Stimulated activated CD8-positive, alpha-beta memory T cell treated with anti-CD3 and anti-CD28 coated beads, Interleukin-12 subunit alpha, Interleukin-12 subunit beta, amount 100 ng/mL, for 4 hours (primary cell): ENCODE results near the gene GPR83.
"Not testable (repeated sequence)": the region's sequence is repeated elsewhere in the genome, so short reads cannot be mapped to it uniquely, and the experiment has no call there.

Source experiments
- DNase-seq: peaks from one replicate; pipeline ENCODE4 v3.0.0-alpha.2; 2020; ENCODE audit warnings: low read depth

Gene GPR83

DNA sequence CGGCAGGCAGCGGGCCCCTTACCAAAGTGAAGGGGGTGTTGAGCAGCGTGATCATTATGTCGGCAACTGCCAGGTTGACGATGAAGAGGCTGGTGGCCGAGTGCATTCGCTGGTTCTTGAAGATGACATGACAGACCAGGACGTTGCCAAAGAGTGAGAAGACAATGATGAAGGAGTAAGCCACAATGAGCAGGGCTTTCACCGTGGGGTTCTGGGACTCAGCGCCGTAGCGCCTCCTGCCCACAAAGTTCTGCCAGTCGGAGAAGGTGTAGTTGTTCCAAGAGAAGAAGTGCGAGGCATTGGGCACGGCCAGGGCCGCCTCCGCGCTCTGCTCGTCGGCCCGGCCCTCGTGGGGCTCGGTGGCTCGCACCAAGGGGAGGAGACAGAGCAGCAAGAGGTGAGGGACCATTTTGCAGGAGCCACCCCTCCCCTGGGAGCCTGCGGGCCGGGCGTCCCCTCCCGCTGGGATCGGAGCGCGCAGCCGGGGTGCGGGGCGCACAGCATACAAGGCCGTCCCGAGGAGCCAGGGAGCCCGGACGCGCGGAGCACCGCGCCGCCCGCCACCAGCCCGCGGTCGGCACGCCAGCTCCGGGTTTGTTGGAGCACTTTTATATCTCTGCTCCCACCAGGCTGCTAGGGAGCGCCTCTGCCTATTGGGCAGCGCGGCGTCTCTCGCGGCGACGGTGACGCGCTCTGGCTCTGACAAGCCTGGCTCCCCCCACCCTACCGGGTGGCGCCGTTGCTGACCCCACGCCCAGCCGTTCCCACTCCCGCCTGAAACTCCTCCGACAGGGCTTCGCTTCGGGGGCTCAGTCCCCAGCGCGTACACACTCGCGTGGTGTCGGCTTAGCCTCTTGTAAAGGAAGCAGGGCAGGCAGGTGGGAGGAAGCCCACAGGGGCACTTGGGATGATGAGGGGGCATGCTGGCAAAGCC lies at the start of gene GPR83:
TSS of gene GPR83 (minus strand) at position 581 of the 934 bp plus-strand sequence. CDS start at position 409, 172 bp downstream.
- DNase-seq = no peak

DNA sequence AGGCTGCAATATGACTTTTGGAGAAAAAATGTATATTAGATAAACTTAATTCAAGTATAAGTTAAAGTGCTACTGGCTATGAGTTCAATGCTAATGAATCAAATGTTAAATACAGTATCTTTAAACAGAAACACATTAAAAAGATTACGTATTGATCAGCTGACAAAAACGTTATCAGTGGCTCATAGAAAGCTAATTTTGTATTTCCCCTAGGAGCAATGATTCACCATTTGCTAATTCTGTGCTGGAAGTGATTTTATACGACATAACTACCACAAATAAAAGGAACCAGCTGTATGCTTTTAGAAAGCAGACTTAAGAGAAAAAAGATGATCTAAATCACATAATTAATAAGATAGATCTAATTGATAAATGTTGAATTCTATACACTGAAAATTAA lies 48.8 kb upstream of the GPR83 start:
- no peak for DNase-seq

DNA sequence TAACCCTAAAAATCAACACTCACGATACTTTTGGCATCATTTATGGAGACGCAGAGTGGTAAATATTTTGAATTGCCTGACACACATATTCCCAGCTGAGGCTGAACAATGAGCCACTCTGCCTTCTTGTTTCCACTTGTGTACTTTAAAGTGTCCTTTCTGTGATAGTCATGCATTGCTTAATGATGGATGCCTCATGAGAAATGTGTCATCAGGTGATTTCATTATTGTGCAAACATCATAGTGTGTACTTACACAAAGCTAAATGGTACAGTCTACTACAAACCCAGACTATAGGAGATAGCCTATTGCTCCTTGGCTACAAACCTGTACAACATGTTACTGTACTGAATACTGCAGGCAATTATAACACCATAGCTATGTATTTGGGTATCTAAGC lies 48.2 kb upstream of the GPR83 start:
- no peak for DNase-seq

DNA sequence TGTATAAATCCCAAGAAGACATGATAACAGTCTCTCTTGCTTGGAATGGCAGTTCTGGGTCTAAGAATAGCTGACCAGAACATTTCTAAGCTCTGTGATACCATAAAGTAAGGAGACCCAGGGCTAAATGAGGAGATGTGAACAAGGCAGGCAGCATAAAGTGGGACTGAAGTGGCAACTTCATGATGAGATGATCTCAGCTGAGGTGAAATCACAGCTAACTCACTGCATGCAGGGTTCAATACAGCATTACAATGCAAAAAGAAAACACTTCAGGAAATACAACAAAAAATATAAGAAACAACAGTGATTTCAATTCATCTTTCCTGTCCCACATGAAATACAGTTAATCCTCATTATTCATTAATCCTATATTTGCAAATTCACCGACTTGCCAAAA lies 47.8 kb upstream of the GPR83 start:
- DNase-seq = no peak

DNA sequence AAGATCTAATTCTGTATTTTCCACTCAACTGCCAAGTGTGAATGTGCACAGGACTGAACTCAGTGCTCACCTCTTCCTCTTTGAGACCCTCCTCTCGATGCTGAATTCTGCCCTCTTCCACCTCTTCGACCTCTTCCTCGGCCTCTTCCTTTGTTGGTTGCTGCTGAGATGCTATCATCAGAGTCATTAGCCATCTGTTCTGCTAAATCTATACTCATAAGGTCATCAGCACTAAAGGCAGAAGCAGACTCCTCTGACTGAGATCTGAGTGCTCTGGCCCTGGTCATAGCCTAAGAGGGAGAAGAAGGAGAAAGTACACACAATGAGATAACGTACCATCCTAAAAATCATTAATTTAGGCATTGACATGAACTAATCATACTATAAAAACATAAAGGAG lies 45.9 kb upstream of the GPR83 start:
- DNase-seq = no peak

DNA sequence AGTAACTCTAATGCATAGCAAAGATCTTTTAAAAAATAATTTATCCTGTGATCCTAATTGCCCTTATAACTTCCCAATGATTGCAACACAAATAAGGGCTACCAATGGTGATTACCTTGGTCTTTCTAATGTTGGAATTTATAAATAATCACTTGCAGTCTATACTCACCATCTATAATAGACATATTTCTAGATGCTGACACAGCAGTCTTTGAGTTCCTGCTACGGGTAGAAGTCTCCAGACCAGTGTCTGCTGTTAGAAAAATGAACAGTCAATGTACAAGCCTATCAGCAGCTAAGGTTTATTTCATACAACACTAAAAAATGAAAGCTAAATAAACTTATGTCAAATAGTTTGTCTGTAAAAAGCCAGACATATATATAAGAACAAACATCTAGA lies 44.4 kb upstream of the GPR83 start:
- DNase-seq = no peak

DNA sequence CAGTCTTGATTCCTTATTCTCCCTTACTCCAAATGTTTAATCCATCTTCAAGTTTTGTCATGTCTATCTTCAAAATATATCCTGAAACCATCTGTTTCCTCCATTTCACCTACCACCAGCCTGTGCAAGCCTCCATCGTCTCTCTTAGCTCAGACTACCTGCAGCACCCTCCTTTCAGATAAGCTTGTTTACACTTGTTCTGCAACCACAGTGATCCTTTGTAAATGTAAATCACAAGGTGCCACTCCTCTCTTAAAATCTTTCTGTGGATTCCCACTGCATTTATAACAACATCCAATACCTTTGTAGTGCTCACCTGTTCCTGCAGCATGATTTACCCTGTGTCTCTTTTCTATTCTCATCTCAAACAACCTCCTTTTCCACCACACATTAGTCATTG lies 31.8 kb upstream of the GPR83 start:
- DNase-seq = no peak

DNA sequence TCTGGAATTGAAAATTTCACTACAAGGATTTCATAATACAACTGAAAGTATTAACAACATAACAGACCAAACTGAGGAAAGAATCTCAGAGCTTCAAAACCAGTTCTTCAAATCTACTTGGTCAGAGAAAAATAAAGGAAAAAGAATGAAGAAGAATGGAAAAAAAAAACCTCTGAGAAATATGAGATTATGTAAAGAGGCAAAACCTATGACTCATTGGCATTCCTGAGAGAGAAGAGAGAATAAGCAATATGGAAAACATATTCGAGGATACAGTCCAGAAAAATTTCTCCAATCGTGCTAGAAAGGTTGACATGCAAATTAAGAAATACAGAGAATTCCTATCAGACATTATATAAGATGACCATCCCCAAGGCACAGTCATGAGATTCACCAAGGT lies 23.4 kb upstream of the GPR83 start:
- no peak for DNase-seq

DNA sequence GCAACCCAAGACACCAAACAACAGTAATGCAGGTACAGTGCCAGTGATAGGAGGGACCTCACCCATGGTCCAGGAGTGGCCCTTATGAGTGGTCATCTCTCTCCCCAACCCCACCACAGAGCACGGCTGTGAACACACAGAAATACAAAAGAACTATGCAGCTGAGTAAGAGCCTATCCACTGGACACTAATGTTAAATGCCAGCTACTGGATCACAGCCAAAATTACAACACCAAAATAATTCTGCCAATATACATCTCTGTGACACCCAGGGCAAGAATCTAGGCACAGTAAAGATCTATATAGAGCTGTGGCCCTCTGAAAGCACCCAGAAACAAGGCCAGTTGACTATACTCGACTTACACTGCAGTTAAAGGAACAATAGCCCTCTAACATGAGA lies 22.8 kb upstream of the GPR83 start:
- DNase-seq = no peak

DNA sequence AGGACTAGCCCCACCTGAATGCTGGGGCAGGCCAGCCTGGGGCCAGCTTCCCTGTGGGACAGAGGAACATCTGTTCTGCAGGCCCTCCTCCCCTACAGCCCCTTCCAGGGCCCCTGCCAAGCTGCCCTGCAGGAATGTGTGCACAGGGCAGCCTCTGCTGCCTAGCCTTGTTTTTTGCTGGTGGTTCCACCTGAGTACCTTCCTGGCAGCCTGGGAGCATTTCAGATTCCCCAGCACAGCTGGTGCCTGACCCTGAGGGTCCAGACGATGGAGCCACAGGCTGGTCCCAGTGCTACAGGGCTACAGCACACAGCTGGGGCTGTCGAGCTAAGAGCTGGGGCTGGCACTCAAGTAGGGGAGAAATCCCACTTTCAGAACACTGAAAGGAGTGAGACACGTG lies 22.3 kb upstream of the GPR83 start:
- no peak for DNase-seq

DNA sequence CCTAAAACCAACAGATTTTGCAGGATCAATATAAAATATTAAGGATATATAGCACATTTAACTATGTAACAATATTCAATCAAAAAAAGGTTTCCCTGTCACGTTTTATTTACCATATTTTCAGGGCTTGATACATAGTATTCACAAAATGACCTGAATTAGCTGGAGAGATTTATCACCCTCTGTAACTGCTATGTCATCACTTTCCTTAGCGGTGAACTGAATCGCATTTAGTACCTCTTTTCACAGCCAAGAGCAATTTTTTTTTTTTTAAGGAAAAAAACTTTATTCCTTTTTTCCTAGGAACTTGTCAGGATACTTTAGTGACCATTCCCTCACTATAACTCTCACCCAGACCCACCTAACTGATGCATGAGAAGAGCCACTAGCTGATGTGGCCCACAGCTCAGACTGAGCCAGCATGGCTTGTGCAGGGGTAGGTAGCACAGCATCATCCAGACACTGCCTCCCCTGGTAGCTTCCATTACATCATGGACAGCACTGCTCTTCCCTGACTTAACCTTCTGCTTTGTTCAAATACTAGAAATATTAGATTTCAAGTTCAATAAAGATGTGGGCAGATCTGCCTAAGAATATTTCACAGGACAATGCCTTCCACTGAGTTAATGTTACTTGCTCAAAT lies 17.0 kb upstream of the GPR83 start:
- DNase-seq = no peak

DNA sequence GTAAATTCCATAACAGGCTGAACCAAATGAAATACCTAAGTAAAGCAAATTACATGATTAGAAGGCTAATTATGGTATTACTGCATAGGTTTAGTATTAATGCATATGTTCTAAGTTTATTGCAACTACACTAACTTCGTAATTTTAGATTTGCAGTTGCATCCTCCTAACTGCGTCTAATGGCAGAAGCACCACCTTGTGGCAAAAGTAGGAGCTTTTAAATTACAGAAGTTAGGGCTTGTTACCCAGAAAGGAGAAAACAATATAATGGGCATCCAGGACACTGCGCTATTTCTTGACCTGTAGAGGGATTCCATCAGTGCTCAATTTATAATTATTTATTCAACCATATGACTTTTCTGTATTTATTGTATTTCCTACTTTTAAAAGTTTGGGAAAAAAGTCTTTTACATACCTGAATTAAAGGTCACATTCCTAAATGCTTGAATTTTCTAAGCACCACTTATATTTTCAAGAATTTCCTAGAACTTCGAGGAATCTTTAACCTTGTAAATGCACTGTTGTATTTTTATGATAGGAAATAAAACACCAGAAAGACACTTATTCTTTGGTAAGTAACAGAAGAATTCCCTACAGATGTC lies 16.3 kb upstream of the GPR83 start:
- no peak for DNase-seq

DNA sequence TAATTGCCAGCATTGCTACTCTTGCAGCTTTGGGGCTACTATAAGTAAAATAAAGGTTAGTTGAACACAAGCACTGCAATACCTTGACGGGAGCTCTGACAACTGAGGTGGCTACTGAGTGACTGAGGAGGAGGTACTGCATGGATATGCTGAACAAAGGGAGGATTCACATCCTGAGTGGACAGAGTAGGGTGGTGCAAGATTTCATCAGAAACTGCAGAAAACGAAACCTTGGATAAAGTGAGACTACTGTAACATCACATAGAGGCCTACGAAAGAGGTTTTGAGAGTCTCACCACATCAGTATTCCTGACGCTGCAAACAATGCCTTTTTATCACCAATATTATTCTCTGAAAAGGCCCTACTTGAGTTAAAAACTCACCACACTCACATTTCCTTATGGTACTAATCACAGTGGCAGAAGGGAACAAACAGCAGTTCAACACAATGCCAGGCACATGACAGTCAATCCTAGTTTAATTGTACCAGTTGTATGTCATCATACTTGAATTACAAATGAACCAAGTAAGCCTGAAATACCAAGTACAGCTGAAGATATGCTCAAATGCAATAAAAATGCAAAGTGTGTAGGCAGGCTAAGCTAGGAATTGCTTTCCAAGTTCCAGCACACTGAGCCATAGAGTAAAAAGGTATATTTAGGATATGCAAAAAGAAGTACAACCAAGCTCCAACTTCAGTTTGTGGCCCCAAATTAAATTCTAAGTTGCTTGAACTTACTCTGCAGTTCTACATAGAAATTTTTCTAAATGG lies 4.0 kb upstream of the GPR83 start:
- DNase-seq = no peak

DNA sequence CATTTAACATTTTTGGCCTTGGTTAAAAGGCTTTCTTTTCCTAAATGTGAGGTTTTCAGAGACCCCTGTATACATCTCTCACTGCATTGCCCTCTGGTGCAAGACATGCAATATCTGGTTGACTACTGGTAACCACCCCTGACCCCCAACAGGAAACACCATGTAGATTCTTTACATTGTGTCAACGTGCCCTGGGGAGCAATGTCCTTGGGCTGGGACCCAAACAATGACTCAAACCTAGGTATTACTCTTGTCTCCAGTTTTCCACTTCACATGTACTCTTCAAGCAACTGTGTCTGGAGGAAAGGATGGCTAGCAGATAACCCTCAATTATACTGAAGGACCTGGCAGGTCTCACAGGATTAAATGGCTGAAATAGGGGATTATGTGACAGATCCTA lies 1.1 kb upstream of the GPR83 start:
- DNase-seq = no peak

DNA sequence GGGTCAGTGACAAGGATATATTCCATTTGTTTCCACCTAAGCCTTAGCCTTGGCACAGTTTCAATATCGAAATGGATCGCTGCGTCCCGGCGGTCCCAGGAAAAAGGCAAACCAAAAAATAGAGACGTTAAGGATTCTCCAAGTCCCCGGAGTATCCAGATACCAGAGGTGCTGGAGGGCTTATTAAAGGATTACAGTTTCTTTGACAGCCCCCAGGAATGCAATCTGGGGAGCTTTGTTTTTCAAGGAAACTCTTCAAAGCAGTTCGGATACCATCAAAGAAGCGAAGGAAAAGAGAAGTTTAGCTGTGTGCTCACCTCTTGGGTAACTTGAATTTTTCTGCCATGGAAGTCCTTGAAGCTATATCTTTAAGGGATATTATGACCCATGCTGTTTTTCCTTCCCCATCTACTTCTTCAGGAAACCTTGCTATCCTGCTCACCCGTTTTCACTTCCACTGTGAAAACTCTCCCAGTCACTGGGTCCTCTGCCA lies 600 bp upstream of the GPR83 start:
- DNase-seq = no peak

DNA sequence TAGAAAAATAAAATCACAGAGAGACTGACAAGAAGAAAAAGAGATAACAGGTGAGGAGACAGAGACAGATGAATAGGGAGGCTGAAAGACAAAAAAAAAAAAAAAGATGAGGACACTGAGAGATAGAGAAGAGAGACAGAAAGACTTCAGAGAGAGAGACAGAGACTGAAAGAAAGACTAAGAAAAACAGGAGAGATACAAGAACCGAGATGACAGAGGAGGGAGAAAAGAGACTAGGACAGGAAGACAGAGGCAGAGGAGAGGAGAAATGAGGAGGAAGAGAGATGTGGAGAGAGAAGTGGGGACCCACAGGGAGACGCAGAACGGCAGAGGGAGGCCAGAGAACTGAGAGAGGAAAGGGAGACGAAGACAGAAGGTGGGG lies 771 bp downstream of the GPR83 start:
- no peak for DNase-seq

DNA sequence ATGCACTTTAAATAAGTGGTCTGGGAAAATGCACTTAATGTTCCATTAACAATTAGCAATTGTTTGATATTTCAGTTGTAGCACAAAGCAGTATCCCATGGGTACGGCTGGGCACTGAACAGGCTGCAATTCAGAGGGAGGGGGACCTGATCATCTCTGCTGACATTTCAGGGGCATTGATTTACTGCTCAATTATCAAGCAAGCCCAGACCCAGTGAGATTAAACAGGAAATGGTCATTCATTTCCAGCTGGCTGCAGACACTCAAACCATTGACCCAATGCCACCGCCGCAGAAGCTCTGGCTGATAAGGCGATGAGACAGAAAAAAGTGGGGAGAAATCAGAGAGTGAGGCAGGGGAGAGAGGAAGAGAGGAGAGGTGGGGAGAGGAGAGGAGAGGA lies 1.2 kb downstream of the GPR83 start:
- no peak for DNase-seq

DNA sequence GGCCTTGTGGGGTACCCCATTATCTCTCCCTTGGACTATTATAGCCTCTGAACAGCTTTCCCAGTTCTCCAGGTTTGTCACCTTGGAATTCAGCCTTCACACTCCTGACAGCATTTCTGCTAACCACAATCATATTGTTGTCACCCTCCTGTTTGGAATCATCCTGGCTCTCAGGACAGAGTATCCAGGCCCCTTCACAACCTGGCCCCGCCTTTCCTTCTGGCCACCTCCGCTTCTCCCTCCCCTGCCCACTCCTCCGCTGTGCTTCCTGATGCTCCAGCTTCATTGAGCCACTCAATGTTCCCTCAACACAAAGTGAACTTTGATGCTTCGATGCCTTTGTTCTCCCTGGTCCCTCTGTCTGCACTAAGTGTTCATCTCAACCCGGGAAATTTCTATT lies 3.1 kb downstream of the GPR83 start:
- DNase-seq = no peak

DNA sequence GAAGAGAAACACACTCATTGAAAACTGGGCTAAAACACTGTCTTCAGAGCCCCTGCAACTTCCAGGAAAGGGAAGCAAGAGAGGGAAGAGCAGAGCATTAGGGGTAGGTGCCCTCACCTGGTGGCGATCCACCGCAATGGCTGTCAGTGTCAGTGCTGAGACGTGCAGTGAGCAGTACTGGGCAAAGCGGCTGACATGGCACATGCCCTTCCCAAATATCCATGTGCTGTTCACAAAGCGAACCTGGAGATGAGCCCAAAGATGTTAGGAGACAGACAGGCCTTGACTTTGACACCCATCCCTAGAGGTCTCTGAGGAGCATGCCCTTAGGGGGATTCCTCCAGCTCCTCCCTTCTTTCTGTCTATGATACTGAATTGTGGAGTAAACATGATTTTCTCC lies 4.9 kb downstream of the GPR83 start:
- no peak for DNase-seq

DNA sequence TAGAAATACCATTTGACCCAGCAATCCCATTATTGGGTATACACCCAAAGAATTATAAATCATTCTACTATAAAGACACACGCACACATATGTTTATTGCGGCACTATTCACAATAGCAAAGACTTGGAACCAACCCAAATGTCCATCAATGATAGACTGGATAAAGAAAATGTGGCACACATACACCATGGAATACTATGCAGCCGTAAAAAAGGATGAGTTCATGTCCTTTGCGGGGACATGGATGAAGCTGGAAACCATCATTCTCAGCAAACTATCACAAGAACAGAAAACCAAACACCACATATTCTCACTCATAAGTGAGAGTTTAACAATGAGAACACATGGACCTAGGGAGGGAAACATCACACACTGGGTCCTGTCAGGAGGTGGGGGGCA lies 9.3 kb downstream of the GPR83 start:
- DNase-seq = not testable (repeated sequence)

DNA sequence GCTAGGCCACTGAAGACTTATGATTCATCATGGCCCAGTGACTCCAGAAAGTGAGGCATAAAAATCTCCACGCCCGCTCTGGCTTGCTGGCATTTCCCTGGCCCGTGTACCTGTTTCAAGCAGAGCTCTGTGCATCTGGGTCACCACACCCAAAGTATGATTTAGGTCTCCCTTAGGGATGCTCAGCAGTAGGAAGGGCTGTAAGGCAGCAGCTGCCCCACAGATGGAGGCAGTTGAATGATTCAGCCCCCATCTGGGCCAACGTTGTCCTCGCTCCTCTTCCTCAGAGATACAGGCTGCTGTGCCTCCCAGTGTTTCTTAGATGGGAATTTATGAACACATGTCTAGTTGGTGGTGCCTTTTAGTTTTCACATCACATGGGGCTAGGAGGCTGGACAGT lies 21.6 kb downstream of the GPR83 start:
- no peak for DNase-seq

DNA sequence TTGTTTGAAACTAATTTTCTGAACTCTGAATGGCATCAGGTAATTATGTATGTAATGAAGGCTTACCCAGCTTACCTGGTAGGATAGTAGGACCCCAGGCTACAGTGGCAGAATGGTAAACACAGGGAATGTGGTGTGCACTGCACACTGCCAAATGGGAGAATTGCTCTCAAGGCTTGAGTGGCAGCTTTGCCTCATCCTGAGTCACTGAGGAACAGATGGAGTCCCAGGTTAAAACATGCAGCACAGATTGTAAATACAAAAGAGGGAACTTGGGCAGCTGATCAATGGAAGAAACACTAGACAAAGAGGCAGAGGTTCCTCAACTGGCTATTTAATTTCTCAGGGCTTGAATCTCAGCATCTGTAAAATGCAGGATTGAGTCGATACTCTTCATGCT lies 24.4 kb downstream of the GPR83 start:
- DNase-seq = no peak
